ENCODE data around the gene CEP152.

GRCh38 chr15:48766196-48766595 lies 44.7 kb downstream of the CEP152 start:
- TF ChIP-seq CTCF (IDR thresholded peaks at IDR 0.05) (no peak), REST (IDR thresholded peaks at IDR 0.05; ENCODE audit: insufficient read depth in 1 of 2, low read depth in 2 of 2, low read length in 1 of 2) (no peak), TCF7L2 (IDR thresholded peaks at IDR 0.05; ENCODE audit: low read depth, low read length) (no peak)
